Neutrophil (primary cell): Measurements from ENCODE around the gene YIF1B.

Source experiments
- H3K27ac ChIP-seq: fragments of 200-600 bp; sonication (generic); 2 replicates; pipeline ENCODE4 v1.5.1; 2016; ENCODE audit warnings: mild to moderate bottlenecking, moderate library complexity
- H3K27me3 ChIP-seq: fragments of 200-600 bp; sonication (generic); 2 replicates; pipeline ENCODE4 v1.6.0; 2016; ENCODE audit warnings: mild to moderate bottlenecking
- H3K36me3 ChIP-seq: fragments of 200-600 bp; sonication (generic); 2 replicates; pipeline ENCODE4 v1.5.1; 2017
- H3K4me1 ChIP-seq, 2 experiments: fragments of 200-600 bp in 1 of 2; sonication (generic) in 1 of 2; 1 replicate in 1 of 2; 2 replicates in 1 of 2; pipeline versions ENCODE4 v1.5.1 to v1.6.1; 2013 to 2016; ENCODE audit warnings: low read depth in 1 of 2, low read length in 1 of 2, mild to moderate bottlenecking in 1 of 2, moderate library complexity in 1 of 2; ENCODE audit not compliant: control insufficient read depth in 1 of 2, insufficient read depth in 1 of 2
- H3K4me3 ChIP-seq, 2 experiments: fragments of 200-600 bp in 1 of 2; sonication (generic) in 1 of 2; 1 replicate in 1 of 2; 2 replicates in 1 of 2; pipeline ENCODE4 v1.5.1; 2013 to 2016; ENCODE audit warnings: low read depth in 1 of 2, low read length in 1 of 2, mild to moderate bottlenecking in 1 of 2, moderate library complexity in 1 of 2
- H3K9me3 ChIP-seq: fragments of 200-600 bp; sonication (generic); 2 replicates; pipeline ENCODE4 v1.5.1; 2016
- CTCF ChIP-seq: fragments of 200-600 bp; sonication (generic); IDR thresholded peaks from 2 replicates; pipeline ENCODE4 v1.5.1; 2016; ENCODE audit warnings: antibody characterized with exemption

Gene YIF1B

GRCh38 chr19:38253788-38254187 lies 62.0 kb downstream of the YIF1B start:
- Histone ChIP-seq H3K27ac (no peak overlapping the region), H3K4me1 (peaks cover 0 to 5% of the 10 kb centered on the region in 2 experiments), H3K4me3 (no peak overlapping the region)

More at GRCh38 chr19:38253788-38254187, 62.0 kb downstream of the YIF1B start:
- H3K27me3 ChIP-seq, result peaks cover 87% of the 10 kb centered on the region
- TF ChIP-seq CTCF, result no peak
- no peaks in the 10 kb centered on the region for H3K9me3 ChIP-seq
- no peaks in the 10 kb centered on the region for H3K36me3 ChIP-seq
